Mononuclear cell (primary cell): Measurements from ENCODE around the gene AIFM2. TPM values are rescaled to one million over a fixed set of nuclear protein-coding genes. Genes with fewer than 3 reads are reported as not detected.
A peak's percentile ranks its signal among the peaks of the same experiment; 100 is the strongest.
"Not testable (repeated sequence)": the region's sequence is repeated elsewhere in the genome, so short reads cannot be mapped to it uniquely, and the experiment has no call there.

Experiments used
- H3K27me3 ChIP-seq: 2 replicates; pipeline ENCODE4 v1.6.0; 2011; ENCODE audit warnings: low read length, control low read depth; ENCODE audit not compliant: insufficient read depth
- H3K4me1 ChIP-seq: 2 replicates; pipeline ENCODE4 v1.5.1; 2011; ENCODE audit warnings: mild to moderate bottlenecking, low read length, control low read depth; ENCODE audit not compliant: insufficient read depth
- H3K4me3 ChIP-seq: 2 replicates; pipeline ENCODE4 v1.5.1; 2011; ENCODE audit warnings: mild to moderate bottlenecking, low read length, moderate library complexity
- H3K9me3 ChIP-seq: 2 replicates; pipeline ENCODE4 v1.5.1; 2011; ENCODE audit warnings: low read depth, mild to moderate bottlenecking, control low read depth, low read length
- total RNA-seq: library from RNA; depleted of rRNA; stranded (reverse); fragments of >200 nt; gene quantifications from one replicate; pipeline ENCODE4 v1.2.3, GENCODE V29; 2012

AIFM2 gene
- total RNA-seq, 1 donor = 1.0 TPM

DNA sequence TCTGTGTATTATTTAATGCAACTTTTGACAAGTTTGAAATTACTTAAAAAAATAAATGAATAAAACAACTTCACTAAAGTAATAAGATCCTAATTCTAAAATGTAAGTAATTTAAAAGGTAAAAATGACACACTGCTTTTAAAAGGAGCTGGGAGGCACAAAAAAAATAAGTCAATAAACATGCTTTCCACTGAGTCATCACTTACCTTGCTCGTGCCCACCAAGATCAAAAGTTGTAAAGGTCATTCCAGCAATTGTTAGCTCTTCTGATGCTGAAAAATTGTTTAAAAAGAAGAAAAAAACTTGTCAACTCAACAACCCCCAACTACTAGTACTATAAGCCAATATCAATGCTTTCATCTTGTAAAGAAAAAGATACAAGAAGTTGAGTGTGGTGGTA, 28.2 kb upstream of the AIFM2 start:
- H3K27me3 ChIP-seq = no peaks in the 10 kb centered on the region
- H3K4me3 ChIP-seq = no peak overlapping the region
- no peaks in the 10 kb centered on the region for H3K9me3 ChIP-seq
- H3K4me1 ChIP-seq = peaks cover 41% of the 10 kb centered on the region

DNA sequence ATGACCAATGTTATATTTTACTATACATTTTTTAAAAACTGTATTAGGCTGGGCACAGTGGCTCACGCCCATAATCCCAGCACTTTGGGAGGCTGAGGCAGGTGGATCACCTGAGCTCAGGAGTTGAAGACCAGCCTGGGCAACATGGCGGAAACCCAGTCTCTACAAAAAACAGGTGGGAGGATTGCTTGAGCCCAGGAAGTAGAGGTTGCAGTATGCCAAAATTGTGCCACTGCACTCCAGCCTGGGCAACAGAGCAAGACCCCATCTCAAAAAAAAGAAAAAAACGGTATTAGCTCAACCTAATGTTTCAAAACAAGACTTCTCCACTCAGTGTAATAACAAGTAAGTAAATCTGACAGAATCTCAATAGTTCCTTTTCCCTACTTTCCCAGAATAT, 26.7 kb upstream of the AIFM2 start:
- not testable (repeated sequence) for H3K9me3 ChIP-seq, H3K4me3 ChIP-seq, H3K27me3 ChIP-seq
- H3K4me1 ChIP-seq = peaks cover 27% of the 10 kb centered on the region

- Histone ChIP-seq H3K4me1 (peaks cover 14% of the 10 kb centered on the region), H3K9me3 (no peaks in the 10 kb centered on the region), H3K27me3 (no peaks in the 10 kb centered on the region), H3K4me3 (no peak overlapping the region)
Observed at GRCh38 chr10:70158113-70158512, 25.5 kb upstream of the AIFM2 start.

DNA sequence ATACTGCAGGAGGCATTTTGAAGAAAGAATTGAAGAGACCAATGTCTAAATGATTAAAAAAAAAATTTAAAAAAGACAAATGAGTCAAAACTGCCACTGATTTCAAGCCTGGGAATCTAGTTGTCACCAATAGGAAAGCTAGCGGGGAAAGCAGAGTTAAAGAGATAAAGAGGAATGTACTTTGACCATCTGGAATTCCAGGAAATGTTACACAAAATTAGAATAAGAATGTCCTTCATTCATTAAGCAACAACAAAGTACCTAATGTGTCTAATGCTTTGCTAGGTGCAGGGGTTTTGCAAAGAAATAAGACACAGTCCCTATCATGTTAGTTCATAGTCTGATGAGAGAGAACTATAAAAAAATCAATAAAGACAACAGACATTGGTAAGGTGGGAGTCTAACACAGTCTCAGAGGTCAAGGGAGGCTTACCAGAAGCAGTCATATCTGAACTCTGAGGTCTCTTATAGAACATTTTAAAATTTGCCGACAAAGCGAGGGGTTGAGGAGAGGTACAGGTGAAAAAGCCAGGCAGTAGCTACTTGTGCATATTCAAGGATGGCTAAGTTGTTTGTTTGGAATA, 22.7 kb upstream of the AIFM2 start:
- Histone ChIP-seq H3K9me3 (no peaks in the 10 kb centered on the region), H3K27me3 (no peaks in the 10 kb centered on the region), H3K4me3 (no peak overlapping the region), H3K4me1 (no peaks in the 10 kb centered on the region)

DNA sequence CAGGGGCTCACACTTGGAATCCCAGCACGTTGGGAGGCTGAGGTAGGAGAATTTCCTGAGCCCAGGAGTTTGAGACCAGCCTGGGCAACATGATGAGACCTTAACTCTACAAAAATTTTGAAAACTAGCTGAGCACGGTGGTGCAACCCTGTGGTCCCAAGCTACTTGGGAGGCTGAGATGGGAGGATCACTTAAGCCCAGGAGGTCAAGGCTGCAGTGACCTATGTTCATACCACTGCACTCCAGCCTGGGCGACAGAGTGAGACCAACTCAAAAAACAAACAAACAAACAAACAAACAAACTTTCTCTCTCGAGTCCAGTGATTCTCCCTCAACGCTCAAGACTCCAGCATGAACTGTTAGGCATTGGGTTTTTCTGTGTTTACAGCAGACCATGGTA, 15.9 kb upstream of the AIFM2 start:
- H3K27me3 ChIP-seq = no peaks in the 10 kb centered on the region
- H3K4me1 ChIP-seq = peaks cover 22% of the 10 kb centered on the region
- no peak overlapping the region for H3K4me3 ChIP-seq
- H3K9me3 ChIP-seq = no peaks in the 10 kb centered on the region

GRCh38 chr10:70147259-70147625, 14.6 kb upstream of the AIFM2 start:
- Histone ChIP-seq H3K27me3 (no peaks in the 10 kb centered on the region), H3K9me3 (no peaks in the 10 kb centered on the region), H3K4me1 (peaks cover 22% of the 10 kb centered on the region), H3K4me3 (no peak overlapping the region)

DNA sequence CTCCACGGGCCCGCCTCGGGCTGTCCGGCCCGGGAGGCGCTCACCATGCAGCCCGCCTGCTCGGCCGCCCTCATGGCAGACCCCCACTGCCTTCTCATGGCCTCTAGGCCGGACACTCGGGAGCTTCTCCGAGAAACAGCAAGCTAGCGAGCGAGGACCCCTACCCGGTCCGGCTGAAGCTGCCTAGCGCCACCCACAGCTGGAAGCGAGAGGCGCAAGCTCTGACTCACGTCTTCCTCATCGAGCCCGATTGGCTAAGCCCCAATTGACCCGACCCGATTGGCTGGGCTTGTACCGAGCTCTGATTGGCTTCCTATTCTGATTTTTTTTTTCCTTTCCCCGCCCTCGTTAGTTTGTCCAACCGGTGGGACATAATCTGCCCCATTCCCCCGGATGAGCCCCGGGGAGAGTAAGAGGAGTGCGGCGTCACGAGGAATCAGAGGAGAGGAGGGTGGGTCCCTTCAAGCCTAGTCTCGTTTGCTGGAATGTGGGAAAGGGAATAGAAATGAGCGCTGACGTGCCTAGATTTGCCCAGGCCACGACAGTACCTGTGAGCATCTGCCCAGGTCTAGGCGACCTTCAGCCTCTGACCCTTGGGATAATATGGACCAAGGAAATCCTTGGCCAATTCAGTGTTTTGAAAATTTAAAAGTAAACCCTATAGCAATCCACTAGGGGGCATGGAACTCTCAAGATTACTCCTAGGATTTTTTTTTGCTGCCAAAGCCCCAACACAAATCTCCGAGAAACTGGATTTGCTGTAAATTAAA, 14.0 kb upstream of the AIFM2 start, which contains the start of gene TYSND1:
Gene TYSND1 (minus strand): TSS at position 212 of the 770 bp plus-strand sequence. CDS start 114 bp downstream, at position 98.
- peaks cover 22% of the 10 kb centered on the region for H3K4me1 ChIP-seq
- H3K9me3 ChIP-seq = no peaks in the 10 kb centered on the region
- peak within 1 kb of the TSS; percentile 69 for H3K4me3 ChIP-seq
- H3K27me3 ChIP-seq = no peaks in the 10 kb centered on the region

GRCh38 chr10:70145666-70146488, 13.3 kb upstream of the AIFM2 start:
- H3K4me3 ChIP-seq = peak overlapping the region; percentile 69

DNA sequence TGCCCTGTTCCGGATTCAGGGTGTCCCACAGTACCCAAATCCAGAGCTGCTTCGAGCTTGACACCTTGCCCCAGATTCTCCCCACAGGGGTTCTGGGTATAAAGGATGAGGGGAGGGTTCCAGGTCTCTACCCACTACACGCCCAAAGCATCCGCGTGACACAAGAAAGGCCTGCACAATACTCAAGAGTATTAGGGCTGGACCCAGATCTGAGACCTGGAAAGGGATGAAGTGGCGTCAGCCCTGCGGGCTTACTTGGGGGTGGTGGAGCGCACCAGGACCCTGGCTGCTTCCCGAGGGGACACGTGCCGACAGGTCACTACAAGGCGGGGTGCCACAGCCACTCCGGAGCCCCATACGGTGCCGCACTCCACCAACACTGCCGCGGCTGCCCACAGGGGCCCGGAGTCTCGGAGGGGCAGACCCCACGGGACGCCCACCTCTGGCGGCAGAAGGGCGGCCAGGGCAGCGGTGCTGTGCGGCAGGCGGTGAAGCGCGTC, 12.6 kb upstream of the AIFM2 start:
- Histone ChIP-seq H3K27me3 (no peaks in the 10 kb centered on the region), H3K4me3 (peak overlapping the region; percentile 69), H3K9me3 (no peaks in the 10 kb centered on the region), H3K4me1 (peaks cover 22% of the 10 kb centered on the region)

More at GRCh38 chr10:70145666-70146488, 13.3 kb upstream of the AIFM2 start:
- H3K4me1 ChIP-seq = peaks cover 22% of the 10 kb centered on the region
- H3K27me3 ChIP-seq = no peaks in the 10 kb centered on the region
- no peaks in the 10 kb centered on the region for H3K9me3 ChIP-seq

- Histone ChIP-seq H3K9me3 (no peaks in the 10 kb centered on the region), H3K27me3 (no peaks in the 10 kb centered on the region), H3K4me3 (peak overlapping the region; percentile 69), H3K4me1 (peaks cover 22% of the 10 kb centered on the region)
Observed at GRCh38 chr10:70144372-70145110, 11.9 kb upstream of the AIFM2 start.

DNA sequence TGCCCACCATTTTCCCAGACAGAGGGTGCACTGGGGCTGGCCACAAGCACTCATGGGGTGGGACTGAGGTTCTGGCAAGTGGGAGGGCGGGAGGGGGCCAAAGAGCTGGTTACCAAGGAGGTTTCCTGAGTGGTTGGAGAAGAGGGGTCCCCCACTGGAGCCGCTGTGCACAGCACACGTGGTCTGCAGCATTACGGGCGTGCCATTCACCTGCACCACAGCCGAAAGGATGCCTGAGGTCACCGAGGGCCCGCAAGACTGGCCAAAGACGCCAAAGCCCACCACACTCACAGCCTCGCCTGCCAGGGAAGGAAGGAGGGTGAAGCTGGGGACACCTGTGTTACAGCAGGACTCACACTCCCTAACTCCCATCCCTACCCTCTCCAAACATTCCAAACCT, 9.9 kb upstream of the AIFM2 start:
- Histone ChIP-seq H3K27me3 (no peaks in the 10 kb centered on the region), H3K4me3 (no peak overlapping the region), H3K4me1 (peaks cover 22% of the 10 kb centered on the region), H3K9me3 (no peaks in the 10 kb centered on the region)

DNA sequence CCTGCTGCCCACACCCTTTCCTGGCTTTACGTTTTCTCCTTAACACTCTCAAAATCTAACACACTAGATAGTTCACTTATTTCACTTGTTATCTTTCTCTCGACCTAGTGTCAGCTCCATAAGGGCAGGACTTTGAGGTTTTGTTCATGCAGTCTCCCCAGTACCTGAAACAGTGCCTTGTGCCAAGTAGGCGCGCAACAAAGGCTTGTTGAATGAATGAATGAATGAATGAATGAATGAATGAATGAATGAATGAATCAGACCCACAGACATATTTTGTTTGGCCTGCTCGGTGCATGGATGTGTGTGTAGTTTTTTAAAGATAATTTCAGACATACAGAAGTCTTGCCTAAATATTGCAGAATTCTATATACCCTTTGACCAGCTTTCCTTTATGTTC, 7.7 kb upstream of the AIFM2 start:
- Histone ChIP-seq H3K4me1 (peaks cover 12% of the 10 kb centered on the region), H3K9me3 (no peaks in the 10 kb centered on the region), H3K4me3 (no peak overlapping the region), H3K27me3 (no peaks in the 10 kb centered on the region)

GRCh38 chr10:70139997-70140250, 7.3 kb upstream of the AIFM2 start:
- Histone ChIP-seq H3K4me1 (peaks cover 8% of the 10 kb centered on the region), H3K27me3 (no peaks in the 10 kb centered on the region), H3K4me3 (no peak overlapping the region), H3K9me3 (no peaks in the 10 kb centered on the region)

GRCh38 chr10:70139151-70139996, 6.7 kb upstream of the AIFM2 start:
- Histone ChIP-seq H3K4me3 (no peak overlapping the region), H3K9me3 (no peaks in the 10 kb centered on the region), H3K4me1 (peaks cover 3% of the 10 kb centered on the region), H3K27me3 (no peaks in the 10 kb centered on the region)
